Measurements from ENCODE around the gene NOBOX.

- TF ChIP-seq EZH2phosphoT487 (IDR thresholded peaks at IDR 0.05; ENCODE audit: unreplicated experiment), result no peak
- TF ChIP-seq CTCF (conservative IDR thresholded peaks at IDR 0.05; ENCODE audit: low read depth in 2 of 2), result no peak
- no peak for TF ChIP-seq EZH2 (IDR thresholded peaks at IDR 0.05; ENCODE audit: low read depth, unreplicated experiment)
- TF ChIP-seq POLR2AphosphoS5 (IDR thresholded peaks at IDR 0.05; ENCODE audit: low read depth), result no peak
- no peak for TF ChIP-seq NANOG (IDR thresholded peaks at IDR 0.05; ENCODE audit: borderline replicate concordance)
- no peak for TF ChIP-seq ZNF331 (CRISPR knock-in tag; IDR thresholded peaks at IDR 0.05; ENCODE audit: low read depth)
- no peak for TF ChIP-seq CREB1 (CRISPR knock-in tag; IDR thresholded peaks at IDR 0.05; ENCODE audit: low read depth)
- TF ChIP-seq ZNF114 (CRISPR knock-in tag; IDR thresholded peaks at IDR 0.05), result no peak
- TF ChIP-seq REST (IDR thresholded peaks at IDR 0.05; ENCODE audit: unreplicated experiment), result no peak
- TF ChIP-seq STAT1 (IDR thresholded peaks at IDR 0.05; ENCODE audit: unreplicated experiment), result no peak
- no peak for TF ChIP-seq ETS1 (IDR thresholded peaks at IDR 0.05)
- TF ChIP-seq JUNB (IDR thresholded peaks at IDR 0.05; ENCODE audit: unreplicated experiment), result no peak
Observed at GRCh38 chr7:144403649-144404061, at the start of gene NOBOX.

Measured in GM23338 (cell line).